HepG2 (cell line): ENCODE measurements around the gene HECTD1. TPM values are rescaled to one million over a fixed set of nuclear protein-coding genes. Genes with fewer than 3 reads are reported as not detected.
A peak's percentile ranks its signal among the peaks of the same experiment; 100 is the strongest.

Experiments used
- ETV6 ChIP-seq: sonication (generic); formaldehyde crosslinking; conservative IDR thresholded peaks from 2 replicates; pipeline ENCODE4 v1.4.0; 2020; ENCODE audit warnings: missing genetic modification reagents
- FOXA1 ChIP-seq, 2 experiments: fragments of 450-650 bp in 1 of 2; sonication (generic) in 1 of 2; formaldehyde crosslinking in 1 of 2; IDR thresholded peaks; 2 replicates each; pipeline versions ENCODE4 v1.4.0 to v1.6.1; 2016 to 2020; ENCODE audit warnings: missing genetic modification reagents in 1 of 2
- HNF1A ChIP-seq, 2 experiments: sonication (generic) in 1 of 2; formaldehyde crosslinking in 1 of 2; IDR thresholded peaks; 2 replicates each; pipeline versions ENCODE4 v1.4.0 to v1.6.1; 2016 to 2020; ENCODE audit warnings: borderline replicate concordance in 1 of 2, low read depth in 1 of 2, mild to moderate bottlenecking in 1 of 2, missing genetic modification reagents in 1 of 2
- MAFK ChIP-seq, 2 experiments: IDR thresholded peaks in 1 of 2; conservative IDR thresholded peaks in 1 of 2; 2 replicates each; pipeline ENCODE4 v1.6.1; 2011; ENCODE audit warnings: improper control_type of control experiment in 2 of 2, low read length in 2 of 2
- MTF2 ChIP-seq: sonication (generic); formaldehyde crosslinking; IDR thresholded peaks from 2 replicates; pipeline ENCODE4 v1.5.0; 2020; ENCODE audit warnings: missing genetic modification reagents, borderline replicate concordance
- MXD3 ChIP-seq: IDR thresholded peaks from 2 replicates; pipeline ENCODE4 v1.6.1; 2016; ENCODE audit warnings: mild to moderate bottlenecking, missing biosample characterization, missing genetic modification reagents
- NFIC ChIP-seq: IDR thresholded peaks from 2 replicates; pipeline ENCODE4 v1.6.1; 2012; ENCODE audit warnings: mild to moderate bottlenecking, low read length, inconsistent platforms
- RARG ChIP-seq: sonication (generic); formaldehyde crosslinking; IDR thresholded peaks from 2 replicates; pipeline ENCODE4 v1.4.0; 2020; ENCODE audit warnings: low read depth, mild to moderate bottlenecking, missing genetic modification reagents
- RFX5 ChIP-seq: IDR thresholded peaks from 2 replicates; pipeline ENCODE4 v1.6.1; 2011; ENCODE audit warnings: low read depth, low read length, improper control_type of control experiment
- ZFAT ChIP-seq: sonication (generic); formaldehyde crosslinking; conservative IDR thresholded peaks from 2 replicates; pipeline ENCODE4 v1.8.1; 2023; ENCODE audit warnings: missing genetic modification reagents, inconsistent platforms
- ZNF3 ChIP-seq: IDR thresholded peaks from 2 replicates; pipeline ENCODE4 v1.7.0; 2017; ENCODE audit warnings: inconsistent platforms
- ZNF331 ChIP-seq: sonication (generic); formaldehyde crosslinking; IDR thresholded peaks from 2 replicates; pipeline ENCODE4 v1.4.0; 2020; ENCODE audit warnings: missing genetic modification reagents
- ZNF382 ChIP-seq: sonication (generic); formaldehyde crosslinking; IDR thresholded peaks from 2 replicates; pipeline ENCODE4 v1.5.0; 2020; ENCODE audit warnings: missing genetic modification reagents, mild to moderate bottlenecking, borderline replicate concordance
- ZNF510 ChIP-seq: sonication (generic); formaldehyde crosslinking; IDR thresholded peaks from 2 replicates; pipeline ENCODE4 v1.4.0; 2020; ENCODE audit warnings: low read depth, mild to moderate bottlenecking, missing genetic modification reagents
- ZNF570 ChIP-seq: sonication (generic); formaldehyde crosslinking; IDR thresholded peaks from 2 replicates; pipeline ENCODE4 v1.4.0; 2020; ENCODE audit warnings: mild to moderate bottlenecking, missing genetic modification reagents, borderline replicate concordance
- ZNF678 ChIP-seq: sonication (generic); formaldehyde crosslinking; IDR thresholded peaks from 2 replicates; pipeline ENCODE4 v1.4.0; 2020; ENCODE audit warnings: mild to moderate bottlenecking, missing genetic modification reagents
- ZNF879 ChIP-seq: sonication (generic); formaldehyde crosslinking; IDR thresholded peaks from 2 replicates; pipeline ENCODE4 v1.8.1; 2023; ENCODE audit warnings: missing genetic modification reagents
- polyA plus RNA-seq, 8 experiments: library from polyadenylated mRNA; depleted of rRNA in 3 of 8; stranded (reverse) in 7 of 8; unstranded in 1 of 8; fragments of >200 nt; fragmentation: Illumina TruSeq in 4 of 8; extraction: Trizol in 4 of 8; gene quantifications; 2 replicates each; pipeline versions ENCODE4 v1.2.1 to v1.2.3, GENCODE V29; 2011 to 2016; ENCODE audit warnings: low read depth in 4 of 8, missing spikeins in 1 of 8, mixed read lengths in 1 of 8; ENCODE audit not compliant: insufficient read depth in 1 of 8
- total RNA-seq, 5 experiments: library from RNA; depleted of rRNA; stranded (reverse); fragments of >200 nt; fragmentation: Illumina TruSeq; extraction: Trizol; gene quantifications; 2 replicates each; pipeline ENCODE4 v1.2.3, GENCODE V29; 2016; ENCODE audit warnings: low read depth in 1 of 5
- TF ChIP-seq, protein P1 (sequence below): sonication (generic); formaldehyde crosslinking; IDR thresholded peaks from 2 replicates; pipeline ENCODE4 v1.4.0; 2020; ENCODE audit warnings: missing genetic modification reagents
- TF ChIP-seq, protein P2 (sequence below): sonication (generic); formaldehyde crosslinking; IDR thresholded peaks from 2 replicates; pipeline ENCODE4 v1.4.0; 2020; ENCODE audit warnings: mild to moderate bottlenecking, missing genetic modification reagents
- TF ChIP-seq, protein P3 (sequence below): sonication (generic); formaldehyde crosslinking; IDR thresholded peaks from 2 replicates; pipeline ENCODE4 v1.5.0; 2020; ENCODE audit warnings: mild to moderate bottlenecking, missing genetic modification reagents, moderate library complexity

The HECTD1 gene
- total and polyA plus RNA-seq, 2 of the 13 experiments (the other 11 are each of a cell fraction or from before 2014, with no cell fraction given), result 312 to 560 TPM

- TF ChIP-seq MXD3 (CRISPR knock-in tag) (peak; percentile 95), FOXA1 (IDR thresholded peaks at IDR 0.05) (peak; percentile 99), FOXA1 (CRISPR knock-in tag; IDR thresholded peaks at IDR 0.05) (peak; percentile 100), RARG (peak; percentile 96; the same call in 1 of the 2 replicates), HNF1A (IDR thresholded peaks at IDR 0.05; ENCODE audit: low read depth) (peak; percentile 99), HNF1A (CRISPR knock-in tag; IDR thresholded peaks at IDR 0.05; ENCODE audit: borderline replicate concordance) (peak; percentile 100), ZNF3 (peak; percentile 89; the same call in 1 of the 2 replicates), MAFK (conservative IDR thresholded peaks at IDR 0.05 in 1 of 2, IDR thresholded peaks at IDR 0.05 in 1 of 2; ENCODE audit: low read length in 2 of 2) (peak; percentile 55 to 67; a peak in 2 of 4 replicates), ZNF678 (CRISPR knock-in tag) (peak; percentile 75; the same call in 1 of the 2 replicates), ZNF879 (peak; percentile 80; the same call in 1 of the 2 replicates), ZNF331 (CRISPR knock-in tag) (peak; percentile 100), ZNF510 (CRISPR knock-in tag) (peak; percentile 98), ZNF570 (CRISPR knock-in tag) (peak; percentile 90; the same call in 1 of the 2 replicates), MTF2 (peak; percentile 93; the same call in 1 of the 2 replicates), ETV6 (peak; percentile 99), RFX5 (peak; percentile 76; the same call in 1 of the 2 replicates), NFIC (peak; percentile 100), ZNF382 (CRISPR knock-in tag) (no peak), ZFAT (no peak)
- TF ChIP-seq, protein P1, sequence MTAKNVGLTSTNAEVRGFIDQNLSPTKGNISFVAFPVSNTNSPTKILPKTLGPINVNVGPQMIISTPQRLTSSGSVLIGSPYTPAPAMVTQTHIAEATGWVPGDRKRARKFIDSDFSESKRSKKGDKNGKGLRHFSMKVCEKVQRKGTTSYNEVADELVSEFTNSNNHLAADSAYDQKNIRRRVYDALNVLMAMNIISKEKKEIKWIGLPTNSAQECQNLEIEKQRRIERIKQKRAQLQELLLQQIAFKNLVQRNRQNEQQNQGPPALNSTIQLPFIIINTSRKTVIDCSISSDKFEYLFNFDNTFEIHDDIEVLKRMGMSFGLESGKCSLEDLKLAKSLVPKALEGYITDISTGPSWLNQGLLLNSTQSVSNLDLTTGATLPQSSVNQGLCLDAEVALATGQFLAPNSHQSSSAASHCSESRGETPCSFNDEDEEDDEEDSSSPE (CRISPR knock-in tag), result peak; percentile 96
- TF ChIP-seq, protein P2, sequence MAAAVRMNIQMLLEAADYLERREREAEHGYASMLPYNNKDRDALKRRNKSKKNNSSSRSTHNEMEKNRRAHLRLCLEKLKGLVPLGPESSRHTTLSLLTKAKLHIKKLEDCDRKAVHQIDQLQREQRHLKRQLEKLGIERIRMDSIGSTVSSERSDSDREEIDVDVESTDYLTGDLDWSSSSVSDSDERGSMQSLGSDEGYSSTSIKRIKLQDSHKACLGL, result no peak; the same call in 1 of the 2 replicates
- TF ChIP-seq, protein P3, sequence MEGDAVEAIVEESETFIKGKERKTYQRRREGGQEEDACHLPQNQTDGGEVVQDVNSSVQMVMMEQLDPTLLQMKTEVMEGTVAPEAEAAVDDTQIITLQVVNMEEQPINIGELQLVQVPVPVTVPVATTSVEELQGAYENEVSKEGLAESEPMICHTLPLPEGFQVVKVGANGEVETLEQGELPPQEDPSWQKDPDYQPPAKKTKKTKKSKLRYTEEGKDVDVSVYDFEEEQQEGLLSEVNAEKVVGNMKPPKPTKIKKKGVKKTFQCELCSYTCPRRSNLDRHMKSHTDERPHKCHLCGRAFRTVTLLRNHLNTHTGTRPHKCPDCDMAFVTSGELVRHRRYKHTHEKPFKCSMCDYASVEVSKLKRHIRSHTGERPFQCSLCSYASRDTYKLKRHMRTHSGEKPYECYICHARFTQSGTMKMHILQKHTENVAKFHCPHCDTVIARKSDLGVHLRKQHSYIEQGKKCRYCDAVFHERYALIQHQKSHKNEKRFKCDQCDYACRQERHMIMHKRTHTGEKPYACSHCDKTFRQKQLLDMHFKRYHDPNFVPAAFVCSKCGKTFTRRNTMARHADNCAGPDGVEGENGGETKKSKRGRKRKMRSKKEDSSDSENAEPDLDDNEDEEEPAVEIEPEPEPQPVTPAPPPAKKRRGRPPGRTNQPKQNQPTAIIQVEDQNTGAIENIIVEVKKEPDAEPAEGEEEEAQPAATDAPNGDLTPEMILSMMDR (CRISPR knock-in tag), result peak; percentile 53
These were observed 22.3 kb upstream of the HECTD1 start (continued) for GRCh38 chr14:31229638-31230572.
